HTERT RPE-1 (cell line): ENCODE results near the gene OSGIN1.

Experiments
- in situ Hi-C: fragments of 300-500 bp; cut with MboI; formaldehyde crosslinking; loops from 4 replicates; pipeline ENCODE4 v1.14.3; 2020; ENCODE audit warnings: low sequenced_read_pairs

Gene OSGIN1

GRCh38 chr16:83955218-83956130, 2.4 kb downstream of the OSGIN1 start:
- in situ Hi-C loops = loop anchor here (25.0 kb wide), 1 partner anchor 107 kb away; no protein-coding TSS in a partner anchor

DNA sequence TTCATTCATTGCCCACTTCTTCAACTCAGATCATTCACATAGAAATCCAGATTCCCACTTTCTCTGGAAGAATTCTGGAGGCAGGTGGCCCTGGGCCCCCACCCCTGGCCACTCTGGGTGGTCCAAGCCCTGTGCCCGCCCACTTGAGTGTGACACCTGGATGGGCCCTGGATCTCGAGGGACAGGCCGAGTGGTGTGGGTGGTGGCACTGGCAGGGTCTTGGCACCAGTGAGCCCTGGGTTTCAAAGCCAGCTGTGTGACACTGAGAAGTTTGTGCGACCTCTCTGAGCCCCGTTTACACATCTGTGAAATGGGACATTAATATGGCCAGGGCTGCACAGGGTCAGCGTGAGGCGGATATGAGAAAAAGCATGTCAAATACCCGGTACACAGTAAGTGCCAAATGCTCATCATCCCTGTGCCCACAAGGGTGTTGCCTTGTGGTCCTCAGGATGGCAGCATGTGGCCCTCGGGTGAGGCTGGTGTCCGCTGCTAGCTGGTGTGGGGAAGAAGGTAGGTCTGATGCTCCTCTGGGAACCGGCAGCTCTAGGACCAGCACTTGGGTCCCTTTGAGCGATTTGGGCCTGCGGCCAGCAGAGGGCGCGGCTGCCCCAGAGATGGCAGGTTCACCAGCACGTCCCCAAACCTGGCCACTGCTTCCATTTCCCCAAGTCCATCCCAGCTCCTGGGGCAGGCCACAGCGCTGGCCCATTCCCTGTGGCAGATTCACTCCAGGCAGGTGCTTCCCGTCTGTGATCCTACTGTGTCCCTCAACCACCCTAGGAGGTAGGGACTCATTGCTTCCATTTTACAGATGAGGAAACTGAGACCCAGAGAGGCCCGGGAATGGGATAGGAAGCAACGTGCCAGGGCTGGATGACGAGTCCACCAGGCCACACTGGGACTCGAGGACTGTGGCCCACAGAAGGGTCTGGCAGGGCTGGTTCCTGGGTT, 3.6 kb downstream of the OSGIN1 start:
- in situ Hi-C loops = loop anchor here (25.0 kb wide), 1 partner anchor 106 kb away; no protein-coding TSS in a partner anchor

- in situ Hi-C loops = loop anchor here (25.0 kb wide), 1 partner anchor 105 kb away; no protein-coding TSS in a partner anchor
Measured at GRCh38 chr16:83957296-83957855, 4.3 kb downstream of the OSGIN1 start.

DNA sequence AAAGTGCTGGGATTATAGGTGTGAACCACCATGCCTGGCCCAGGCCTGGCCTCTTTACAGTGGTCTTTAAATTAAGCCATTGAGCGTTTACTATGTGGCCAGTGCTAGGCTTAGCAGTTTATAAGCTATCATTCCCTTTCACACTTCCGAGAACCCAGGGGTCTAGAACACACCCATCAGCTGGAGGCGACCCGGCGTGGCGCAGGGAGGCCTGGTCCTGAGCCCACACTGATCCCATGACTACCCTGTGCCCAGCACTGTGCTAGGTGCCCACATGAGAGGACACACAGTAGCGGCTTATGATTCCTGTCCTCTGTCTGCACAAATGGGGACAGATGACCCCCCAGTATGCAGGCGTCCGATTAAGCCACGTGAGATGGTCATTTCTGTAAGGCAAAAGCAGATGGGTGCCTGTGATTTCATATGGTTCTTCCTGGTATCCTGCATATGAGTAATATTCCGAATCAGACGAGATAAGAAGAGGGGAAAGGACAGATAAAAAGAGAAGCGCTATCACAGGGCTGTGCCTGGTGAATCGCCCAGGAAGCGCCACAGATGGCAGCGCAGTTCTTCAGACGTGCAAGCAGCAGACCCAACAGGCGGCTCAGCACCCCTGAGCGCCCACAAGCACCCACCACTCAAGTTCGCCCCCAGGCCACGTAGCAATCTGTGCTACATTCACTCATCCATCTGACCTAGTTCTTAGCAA, 5.3 kb downstream of the OSGIN1 start:
- in situ Hi-C loops = loop anchor here (25.0 kb wide), 1 partner anchor 104 kb away; no protein-coding TSS in a partner anchor

GRCh38 chr16:83958846-83959565, 6.0 kb downstream of the OSGIN1 start:
- in situ Hi-C loops = loop anchor here (25.0 kb wide), 1 partner anchor 103 kb away; no protein-coding TSS in a partner anchor

GRCh38 chr16:83959656-83960434, 6.8 kb downstream of the OSGIN1 start:
- in situ Hi-C loops = loop anchor here (25.0 kb wide), 1 partner anchor 102 kb away; no protein-coding TSS in a partner anchor

- in situ Hi-C loops = loop anchor here (25.0 kb wide), 1 partner anchor 102 kb away; no protein-coding TSS in a partner anchor
Measured at GRCh38 chr16:83960521-83961249, 7.6 kb downstream of the OSGIN1 start.

- in situ Hi-C loops = loop anchor here (25.0 kb wide), 1 partner anchor 101 kb away; no protein-coding TSS in a partner anchor
Measured at GRCh38 chr16:83961591-83961990, 8.6 kb downstream of the OSGIN1 start.

DNA sequence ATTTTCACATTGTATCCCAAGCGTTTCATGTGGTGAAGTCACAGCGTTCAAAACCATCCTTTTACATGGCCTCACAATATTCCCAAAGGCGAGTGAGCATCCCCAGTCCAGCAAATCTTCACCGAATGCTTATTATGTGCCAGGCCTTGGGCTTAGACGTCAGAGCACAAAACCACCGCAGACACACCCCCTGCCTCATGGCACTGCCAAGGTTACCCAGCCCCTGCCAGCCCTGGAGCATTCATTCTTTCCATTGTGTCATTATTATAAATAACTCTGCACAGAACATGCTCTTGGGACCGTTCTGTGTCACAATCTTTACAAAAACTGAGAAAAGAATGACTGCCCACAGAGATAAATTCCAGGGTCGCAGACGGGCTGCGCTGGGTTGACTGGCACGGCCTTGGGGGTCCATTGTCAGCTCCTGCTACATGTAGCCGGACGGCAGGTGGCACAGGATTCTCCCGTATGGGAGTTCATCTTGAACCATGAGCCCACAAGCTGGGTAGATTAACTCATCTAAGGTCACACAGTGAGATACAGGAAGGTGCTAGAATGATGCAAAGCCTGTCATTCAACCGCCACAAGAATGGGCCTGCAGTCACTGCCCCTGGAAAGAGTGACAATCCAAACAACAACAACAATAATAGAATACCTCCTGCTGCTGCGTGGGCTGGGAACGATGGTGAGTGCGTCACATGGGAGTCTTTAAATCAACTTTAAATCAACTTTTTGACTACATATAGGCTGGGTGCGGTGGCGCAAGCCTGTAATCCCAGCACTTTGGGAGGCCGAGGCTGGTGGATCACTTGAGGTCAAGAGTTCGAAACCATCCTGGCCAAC, 10.5 kb downstream of the OSGIN1 start:
- in situ Hi-C loops = loop anchor here (25.0 kb wide), 1 partner anchor 99 kb away; no protein-coding TSS in a partner anchor

GRCh38 chr16:83964684-83965443, 11.8 kb downstream of the OSGIN1 start:
- in situ Hi-C loops = loop anchor here (25.0 kb wide), 1 partner anchor 97 kb away; no protein-coding TSS in a partner anchor

- in situ Hi-C loops = loop anchor here (25.0 kb wide), 1 partner anchor 97 kb away; no protein-coding TSS in a partner anchor
Measured at GRCh38 chr16:83965444-83966152, 12.6 kb downstream of the OSGIN1 start.

GRCh38 chr16:83966153-83966696, 13.2 kb downstream of the OSGIN1 start:
- in situ Hi-C loops = loop anchor here (25.0 kb wide), 1 partner anchor 96 kb away; no protein-coding TSS in a partner anchor

GRCh38 chr16:83967091-83967490, 14.1 kb downstream of the OSGIN1 start:
- in situ Hi-C loops = loop anchor here (25.0 kb wide), 1 partner anchor 95 kb away; no protein-coding TSS in a partner anchor

DNA sequence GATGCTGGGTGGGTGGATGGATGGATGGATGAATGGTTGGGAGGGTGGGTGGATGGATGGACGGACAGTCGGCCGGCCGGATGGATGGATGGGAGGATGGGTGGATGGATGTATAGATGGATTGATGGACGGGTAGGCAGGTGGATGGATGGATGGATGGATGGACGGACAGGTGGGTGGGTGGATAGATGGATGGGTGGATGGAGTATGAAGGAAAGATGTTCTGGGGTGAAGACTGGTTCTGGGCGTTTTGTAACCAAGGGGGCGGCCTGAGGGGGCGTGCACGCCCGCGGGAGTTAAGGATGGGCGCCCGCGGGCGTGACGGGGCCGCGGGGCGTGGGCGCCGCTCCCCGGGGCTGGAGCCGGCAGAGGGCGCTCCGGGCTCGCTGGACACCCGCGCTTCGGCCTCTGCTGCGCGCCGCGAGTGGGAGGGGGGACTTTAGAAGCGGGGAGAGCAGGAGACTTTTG, 14.8 kb downstream of the OSGIN1 start, which contains the start of gene NECAB2:
NECAB2 (plus strand) TSS at position 407 of the 468 bp plus-strand sequence. CDS start 405 bp downstream, outside the sequence.
- in situ Hi-C loops = loop anchor here (25.0 kb wide), 1 partner anchor 94 kb away; no protein-coding TSS in a partner anchor
